GM18517 (cell line): ENCODE results near the gene ZFHX3.
A peak's percentile ranks its signal among the peaks of the same experiment; 100 is the strongest.

ENCODE experiments used
- ATAC-seq: cut with Tn5 transposase; IDR thresholded peaks from one replicate; pipeline ENCODE4 v1.9.1; 2021; ENCODE audit warnings: mild to moderate bottlenecking, moderate library complexity; ENCODE audit not compliant: unreplicated experiment

Gene ZFHX3

DNA sequence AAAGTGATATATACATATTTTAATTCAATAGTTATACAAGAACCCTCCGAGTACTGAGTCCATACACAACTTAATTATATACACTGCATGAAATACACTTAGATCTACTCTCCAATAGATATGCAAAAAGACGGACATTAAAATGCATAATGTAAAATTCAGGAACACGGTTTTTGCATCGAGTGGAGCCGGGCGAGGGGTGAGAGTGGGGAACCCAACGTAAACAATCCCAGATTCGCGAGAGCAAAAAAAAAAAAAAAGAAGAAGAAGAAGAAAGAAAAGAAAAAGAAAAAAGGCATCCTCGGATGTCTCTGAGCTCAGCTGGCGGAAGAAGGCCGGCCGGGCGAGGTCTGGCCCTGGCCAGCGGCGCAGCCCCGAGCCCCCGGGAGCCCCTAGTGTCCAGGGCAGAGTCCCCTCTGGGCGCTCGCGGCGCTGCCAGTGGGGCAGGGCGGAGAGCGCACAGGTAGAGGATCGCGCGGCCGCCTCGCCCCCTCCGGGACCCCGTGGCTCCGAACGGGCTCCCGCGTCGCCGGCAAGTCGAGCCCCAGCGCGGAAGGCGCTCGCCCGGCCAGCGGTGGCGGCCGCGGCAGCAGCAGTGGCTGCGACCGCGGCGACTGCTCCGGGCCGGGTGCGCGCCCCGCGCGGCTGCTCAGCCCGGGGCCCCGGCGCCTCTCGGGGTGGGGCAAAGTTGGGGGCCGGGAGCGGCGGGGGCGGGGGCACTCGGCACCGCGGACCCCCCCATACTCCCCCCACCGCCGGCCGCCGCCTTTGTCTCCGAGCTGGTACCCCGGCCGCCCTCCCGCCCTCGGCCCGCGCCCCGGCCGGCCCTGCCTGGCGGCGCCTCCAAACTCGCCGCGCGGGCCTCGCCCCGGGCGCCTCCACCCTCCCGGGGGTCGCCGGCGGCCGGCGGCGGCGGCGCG is 9.6 kb upstream of the ZFHX3 start:
- peak; percentile 41 for ATAC-seq

- no peak for ATAC-seq
Measured at GRCh38 chr16:73056921-73057290, 9.0 kb upstream of the ZFHX3 start.

- no peak for ATAC-seq
Measured at GRCh38 chr16:73056448-73056847, 8.5 kb upstream of the ZFHX3 start.

- no peak for ATAC-seq
Measured at GRCh38 chr16:73054813-73055482, 7.0 kb upstream of the ZFHX3 start.

DNA sequence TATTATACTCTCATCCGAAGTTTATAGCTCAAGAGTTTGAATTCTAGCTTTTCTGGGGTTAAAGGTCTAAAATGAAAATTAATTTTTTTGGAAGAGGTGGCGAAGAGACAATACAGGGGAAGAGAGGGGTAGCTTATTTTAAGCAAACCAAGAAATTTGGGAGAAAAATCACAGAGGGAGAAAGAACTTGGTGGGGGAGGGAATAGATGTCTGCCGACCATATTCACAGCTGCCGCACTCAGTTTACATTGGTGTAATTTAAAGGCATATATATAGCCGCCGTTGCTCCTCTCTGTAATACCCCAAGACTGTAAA is 6.5 kb upstream of the ZFHX3 start:
- no peak for ATAC-seq

GRCh38 chr16:73054125-73054484 is 6.2 kb upstream of the ZFHX3 start:
- no peak for ATAC-seq

- ATAC-seq, result no peak
Measured at GRCh38 chr16:73053364-73054124, 5.6 kb upstream of the ZFHX3 start.

DNA sequence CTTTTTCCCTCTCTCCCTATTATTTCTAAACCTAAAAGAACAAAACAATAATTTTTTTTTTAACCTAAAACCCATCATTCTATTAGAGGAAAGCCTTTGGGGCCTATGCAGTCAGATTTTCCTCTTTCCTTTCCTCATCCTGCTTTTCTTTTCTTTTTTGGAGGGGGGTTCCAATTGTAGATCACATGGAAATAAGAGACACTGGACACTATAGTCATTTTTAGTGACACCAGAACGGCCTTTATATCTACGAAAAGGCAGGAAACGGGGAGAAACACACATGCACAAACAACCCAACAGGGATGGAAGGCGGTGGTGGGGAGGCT is 5.1 kb upstream of the ZFHX3 start:
- ATAC-seq, result no peak

DNA sequence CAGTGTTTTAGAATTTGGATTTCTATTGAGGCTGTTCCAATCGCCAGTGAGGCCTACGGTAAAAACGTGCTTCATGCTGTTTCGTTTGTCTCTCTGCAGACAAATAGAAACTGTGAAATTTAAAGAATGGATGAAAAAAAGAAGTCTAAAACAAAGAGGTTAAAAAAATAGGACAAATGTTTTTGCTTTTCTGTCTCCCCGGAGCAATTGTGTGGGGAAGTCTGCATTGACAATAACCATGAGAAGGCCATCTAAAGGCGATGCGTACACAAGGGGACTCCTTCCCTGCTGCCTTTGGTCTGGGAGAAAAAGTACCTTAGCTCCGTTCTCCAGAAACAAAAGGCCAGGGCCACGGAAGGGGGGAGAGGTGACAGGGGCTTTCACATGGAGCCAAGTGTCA is 4.6 kb upstream of the ZFHX3 start:
- ATAC-seq, result no peak

GRCh38 chr16:73051961-73052360 is 4.0 kb upstream of the ZFHX3 start:
- no peak for ATAC-seq

DNA sequence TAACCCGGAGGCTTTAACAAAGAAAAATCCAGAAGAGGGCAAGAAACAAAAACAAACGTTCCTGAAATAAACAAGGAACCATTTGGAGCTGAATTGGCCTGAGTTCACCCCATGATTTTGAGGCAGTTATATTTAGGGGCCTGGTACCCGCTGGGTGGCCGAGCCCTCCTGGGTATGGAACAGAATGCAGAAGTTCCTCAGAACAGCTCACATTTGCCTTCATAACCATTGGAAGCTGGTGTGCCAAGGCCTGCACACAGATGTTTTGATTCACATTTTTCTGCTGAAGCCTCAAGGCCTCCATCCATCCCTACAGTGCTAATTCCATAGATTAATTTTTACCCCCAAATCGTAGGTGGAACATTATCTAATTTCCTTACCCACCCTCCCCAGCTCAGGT is 3.3 kb upstream of the ZFHX3 start:
- ATAC-seq, result no peak

DNA sequence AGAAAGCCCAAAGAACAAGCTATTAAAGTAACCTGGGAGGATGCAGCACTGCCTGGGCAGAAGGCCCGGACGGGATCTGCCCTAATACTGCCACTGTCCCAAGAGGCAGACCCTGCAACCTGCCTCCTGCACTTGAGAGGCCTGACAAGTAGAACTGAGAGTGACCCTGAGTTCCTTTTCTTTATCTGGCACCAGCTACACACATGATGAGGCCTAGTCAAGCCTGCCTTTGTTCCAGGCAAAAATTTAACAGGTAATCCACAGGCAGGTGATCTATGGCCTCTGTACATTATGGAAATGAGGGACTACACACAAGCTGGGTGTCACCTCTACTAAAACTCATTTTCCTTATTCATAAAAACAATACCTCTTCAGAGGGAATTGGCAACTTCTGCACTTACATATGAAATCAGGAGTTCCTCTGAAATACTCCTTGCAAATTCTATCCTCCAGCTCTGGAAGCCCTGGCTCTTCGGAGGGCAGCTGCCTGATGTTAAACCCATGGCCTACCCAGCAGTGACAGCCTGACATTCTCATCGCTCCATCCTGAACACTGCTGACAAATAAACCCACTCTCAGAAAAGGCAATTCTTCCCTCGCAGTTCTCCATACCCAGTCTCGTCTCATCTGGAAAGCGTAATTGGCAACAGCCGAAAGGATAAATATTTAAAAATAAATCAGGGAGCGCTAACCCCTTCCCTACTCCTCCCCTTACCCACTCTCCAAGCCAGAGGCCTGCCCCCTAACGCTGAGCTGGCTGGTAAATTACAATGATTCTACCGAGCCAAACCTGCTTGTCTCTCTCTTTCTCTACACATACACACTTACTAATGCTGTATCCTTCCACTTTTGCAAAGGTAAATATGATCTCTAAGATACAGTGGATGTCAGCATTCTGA is 2.5 kb upstream of the ZFHX3 start:
- no peak for ATAC-seq

DNA sequence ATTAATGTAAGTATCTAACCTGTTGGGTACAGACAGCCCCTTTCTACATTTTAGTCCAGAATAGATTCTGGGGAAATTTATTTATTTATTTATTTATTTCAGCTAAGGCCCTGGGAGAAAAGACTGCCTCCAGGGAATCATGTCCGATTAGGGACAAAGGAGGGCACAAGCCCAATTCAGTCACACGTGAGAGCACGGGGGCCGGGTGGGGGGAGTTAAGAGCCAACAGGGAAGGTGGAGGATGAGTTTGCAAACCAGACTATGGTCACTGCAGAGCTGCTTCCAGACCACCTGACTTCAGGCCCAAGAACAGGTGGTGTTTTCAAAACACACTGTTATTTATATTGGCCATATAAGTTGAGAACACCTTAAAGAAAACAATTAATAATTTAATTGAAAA is 1.6 kb upstream of the ZFHX3 start:
- ATAC-seq, result no peak

DNA sequence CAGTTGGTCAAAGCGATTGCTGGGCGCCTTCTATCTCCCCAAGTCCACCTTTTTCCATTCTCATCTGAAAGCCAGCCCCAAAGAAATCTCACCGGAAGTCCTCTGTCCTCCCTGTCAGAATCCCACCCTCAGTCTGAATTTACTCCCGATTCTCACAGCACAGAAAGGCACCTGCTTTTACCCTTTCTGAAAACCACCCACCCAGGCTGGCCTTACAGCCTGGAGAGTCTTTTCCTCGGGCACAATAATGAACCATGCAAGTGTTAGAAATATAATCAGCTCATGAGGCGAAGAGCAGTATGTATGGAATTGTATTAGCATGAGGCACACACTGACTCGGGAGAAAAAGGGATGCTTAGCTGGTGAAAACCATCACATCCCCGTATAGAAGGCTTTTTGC is 1.2 kb upstream of the ZFHX3 start:
- no peak for ATAC-seq

DNA sequence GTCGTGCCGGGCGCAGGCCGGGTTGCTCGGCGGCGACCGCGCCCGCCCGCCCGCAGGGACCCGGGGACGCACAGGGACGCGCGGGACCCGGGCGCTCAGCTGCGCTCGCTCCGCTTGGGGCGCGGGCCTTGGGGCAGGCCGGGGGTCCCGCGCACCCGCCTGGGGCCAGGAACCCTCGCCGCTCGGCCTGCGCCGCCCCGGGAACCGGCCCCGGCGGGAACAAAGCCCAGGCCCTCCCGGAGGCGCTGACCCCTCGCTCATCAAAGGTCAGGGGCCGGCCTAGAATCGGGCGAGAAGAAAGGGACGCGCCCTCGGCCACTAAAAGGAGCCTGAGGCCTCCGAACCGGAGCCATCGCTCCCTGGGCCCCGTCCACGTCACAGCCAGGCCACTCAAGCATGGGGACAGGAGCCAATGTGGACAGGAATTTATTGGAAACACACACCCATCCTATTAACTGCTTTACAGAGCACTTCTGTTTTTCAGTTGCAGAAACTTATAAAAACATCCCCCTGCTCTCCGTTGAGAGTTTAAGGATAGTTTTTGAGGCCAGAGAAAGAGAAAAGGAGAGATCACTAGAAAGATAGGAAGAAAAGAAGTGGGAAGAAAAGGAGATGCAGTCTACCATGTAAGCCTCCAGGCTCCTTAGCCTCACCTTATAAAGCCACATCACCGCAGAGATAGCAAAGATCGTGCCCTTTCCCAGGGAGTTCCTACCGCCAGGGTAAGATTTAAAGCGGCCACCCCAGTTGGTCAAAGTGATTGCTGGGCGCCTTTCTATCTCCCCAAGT is 558 bp upstream of the ZFHX3 start:
- ATAC-seq, result no peak

- no peak for ATAC-seq
Measured at GRCh38 chr16:73047221-73047535, 750 bp downstream of the ZFHX3 start.

- no peak for ATAC-seq
Measured at GRCh38 chr16:73046849-73047214, 1.1 kb downstream of the ZFHX3 start.

- no peak for ATAC-seq
Measured at GRCh38 chr16:73046202-73046848, 1.6 kb downstream of the ZFHX3 start.

DNA sequence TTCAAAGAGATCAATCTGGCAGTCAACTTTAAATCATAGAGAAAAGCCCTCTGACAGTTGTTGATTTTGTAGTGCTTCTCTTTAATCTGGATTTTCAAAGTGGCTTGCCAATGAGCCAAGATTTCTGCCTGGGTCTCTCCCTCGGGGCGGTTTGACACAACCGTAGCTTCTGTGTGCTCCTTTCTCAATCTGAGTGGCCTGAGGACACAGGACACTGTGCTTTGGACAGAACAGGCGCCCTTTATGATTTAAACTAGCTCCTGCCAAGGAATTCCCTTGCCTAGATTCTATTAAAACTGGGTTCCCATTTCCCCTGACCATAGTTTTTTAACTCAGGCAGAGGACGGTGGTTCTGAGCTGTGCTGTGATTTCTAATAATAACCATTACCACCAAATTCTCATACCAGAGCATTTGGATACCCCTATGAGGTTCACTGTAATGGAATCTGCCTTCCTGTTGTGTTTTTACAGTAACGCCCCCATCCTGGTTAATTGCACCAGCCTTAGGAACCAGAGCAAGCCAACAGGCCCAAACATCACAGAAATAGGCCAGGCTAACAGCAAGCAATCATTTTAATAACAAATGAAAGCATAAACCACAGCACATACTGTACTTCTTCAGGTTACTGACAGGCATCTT is 4.0 kb downstream of the ZFHX3 start:
- ATAC-seq, result no peak

- ATAC-seq, result no peak
Measured at GRCh38 chr16:73042807-73043206, 5.1 kb downstream of the ZFHX3 start.
